ENCODE results near the gene ITSN2.

DNA sequence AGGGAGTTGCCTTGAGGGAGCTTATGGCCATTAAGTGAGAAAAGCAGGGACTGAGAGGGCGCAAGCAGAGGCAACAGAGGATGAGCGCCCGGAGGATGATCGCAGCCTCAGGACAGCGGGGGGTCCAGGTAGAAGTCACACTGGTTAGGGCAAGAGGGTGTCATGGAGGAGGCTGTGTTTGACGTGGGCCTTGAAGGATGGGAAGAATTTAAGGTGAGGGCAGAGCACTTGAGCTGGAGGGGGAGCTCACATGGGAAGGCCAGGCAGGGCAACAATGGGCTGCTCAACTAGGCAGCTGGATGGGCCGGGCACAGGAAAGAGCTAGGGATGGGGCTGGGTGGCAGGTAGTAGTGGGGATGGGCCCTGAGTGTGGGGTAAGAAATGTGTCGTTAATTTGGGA lies 153.6 kb downstream of the ITSN2 start:
- TF ChIP-seq, protein P1, sequence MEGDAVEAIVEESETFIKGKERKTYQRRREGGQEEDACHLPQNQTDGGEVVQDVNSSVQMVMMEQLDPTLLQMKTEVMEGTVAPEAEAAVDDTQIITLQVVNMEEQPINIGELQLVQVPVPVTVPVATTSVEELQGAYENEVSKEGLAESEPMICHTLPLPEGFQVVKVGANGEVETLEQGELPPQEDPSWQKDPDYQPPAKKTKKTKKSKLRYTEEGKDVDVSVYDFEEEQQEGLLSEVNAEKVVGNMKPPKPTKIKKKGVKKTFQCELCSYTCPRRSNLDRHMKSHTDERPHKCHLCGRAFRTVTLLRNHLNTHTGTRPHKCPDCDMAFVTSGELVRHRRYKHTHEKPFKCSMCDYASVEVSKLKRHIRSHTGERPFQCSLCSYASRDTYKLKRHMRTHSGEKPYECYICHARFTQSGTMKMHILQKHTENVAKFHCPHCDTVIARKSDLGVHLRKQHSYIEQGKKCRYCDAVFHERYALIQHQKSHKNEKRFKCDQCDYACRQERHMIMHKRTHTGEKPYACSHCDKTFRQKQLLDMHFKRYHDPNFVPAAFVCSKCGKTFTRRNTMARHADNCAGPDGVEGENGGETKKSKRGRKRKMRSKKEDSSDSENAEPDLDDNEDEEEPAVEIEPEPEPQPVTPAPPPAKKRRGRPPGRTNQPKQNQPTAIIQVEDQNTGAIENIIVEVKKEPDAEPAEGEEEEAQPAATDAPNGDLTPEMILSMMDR (IDR thresholded peaks at IDR 0.05; ENCODE audit: low read depth, low read length), result no peak
- TF ChIP-seq, protein P2, sequence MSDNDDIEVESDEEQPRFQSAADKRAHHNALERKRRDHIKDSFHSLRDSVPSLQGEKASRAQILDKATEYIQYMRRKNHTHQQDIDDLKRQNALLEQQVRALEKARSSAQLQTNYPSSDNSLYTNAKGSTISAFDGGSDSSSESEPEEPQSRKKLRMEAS (IDR thresholded peaks at IDR 0.05; ENCODE audit: low read depth, low read length), result no peak
- TF ChIP-seq POLR2A (IDR thresholded peaks at IDR 0.05; ENCODE audit: extremely low read depth, insufficient read length) (no peak), MYC (IDR thresholded peaks at IDR 0.05; ENCODE audit: low read depth, low read length) (no peak)

Data from NB4 (cell line).